ENCODE results near the gene TSHZ2. TPM values are rescaled to one million over a fixed set of nuclear protein-coding genes. Genes with fewer than 3 reads are reported as not detected.

Gene TSHZ2
- polyA plus RNA-seq, 1 donor from 2014 or later: 4.6 TPM

GRCh38 chr20:53085720-53086119 lies 113.6 kb downstream of the TSHZ2 start:
- Histone ChIP-seq H3F3A (ENCODE audit: insufficient read depth, low read length, poor library complexity, severe bottlenecking) (no peaks in the 10 kb centered on the region), H3K79me2 (replicated peaks; ENCODE audit: insufficient read depth, low read length) (no peaks in the 10 kb centered on the region), H2AFZ (ENCODE audit: low read depth, low read length) (no peak overlapping the region), H3K4me3 (ENCODE audit: low read length) (no peak overlapping the region), H3K36me3 (ENCODE audit: insufficient read depth, low read length) (no peaks in the 10 kb centered on the region), H3K9ac (ENCODE audit: low read length) (no peak overlapping the region), H3K27me3 (ENCODE audit: insufficient read depth, low read depth, low read length) (no peaks in the 10 kb centered on the region), H3K4me2 (ENCODE audit: low read length) (no peak overlapping the region), H3K27ac (ENCODE audit: low read length) (no peak overlapping the region), H3K9me3 (ENCODE audit: low read length) (no peaks in the 10 kb centered on the region), H3K9me2 (ENCODE audit: insufficient read depth, low read length) (no peaks in the 10 kb centered on the region), H4K20me1 (ENCODE audit: insufficient read depth) (no peaks in the 10 kb centered on the region)
- TF ChIP-seq RAD21 (conservative IDR thresholded peaks at IDR 0.05) (no peak), EZH2 (IDR thresholded peaks at IDR 0.05; ENCODE audit: borderline replicate concordance, insufficient read depth, low read length, poor library complexity, severe bottlenecking) (no peak), SMC3 (conservative IDR thresholded peaks at IDR 0.05; ENCODE audit: poor library complexity) (no peak), CTCF (IDR thresholded peaks at IDR 0.05; ENCODE audit: poor library complexity, severe bottlenecking) (no peak), EP300 (conservative IDR thresholded peaks at IDR 0.05; ENCODE audit: poor library complexity, severe bottlenecking) (no peak), MXI1 (conservative IDR thresholded peaks at IDR 0.05; ENCODE audit: poor library complexity, severe bottlenecking) (no peak), TAF1 (IDR thresholded peaks at IDR 0.05; ENCODE audit: low read depth) (no peak), POLR2AphosphoS5 (IDR thresholded peaks at IDR 0.05) (no peak)
- TF ChIP-seq, protein P1, sequence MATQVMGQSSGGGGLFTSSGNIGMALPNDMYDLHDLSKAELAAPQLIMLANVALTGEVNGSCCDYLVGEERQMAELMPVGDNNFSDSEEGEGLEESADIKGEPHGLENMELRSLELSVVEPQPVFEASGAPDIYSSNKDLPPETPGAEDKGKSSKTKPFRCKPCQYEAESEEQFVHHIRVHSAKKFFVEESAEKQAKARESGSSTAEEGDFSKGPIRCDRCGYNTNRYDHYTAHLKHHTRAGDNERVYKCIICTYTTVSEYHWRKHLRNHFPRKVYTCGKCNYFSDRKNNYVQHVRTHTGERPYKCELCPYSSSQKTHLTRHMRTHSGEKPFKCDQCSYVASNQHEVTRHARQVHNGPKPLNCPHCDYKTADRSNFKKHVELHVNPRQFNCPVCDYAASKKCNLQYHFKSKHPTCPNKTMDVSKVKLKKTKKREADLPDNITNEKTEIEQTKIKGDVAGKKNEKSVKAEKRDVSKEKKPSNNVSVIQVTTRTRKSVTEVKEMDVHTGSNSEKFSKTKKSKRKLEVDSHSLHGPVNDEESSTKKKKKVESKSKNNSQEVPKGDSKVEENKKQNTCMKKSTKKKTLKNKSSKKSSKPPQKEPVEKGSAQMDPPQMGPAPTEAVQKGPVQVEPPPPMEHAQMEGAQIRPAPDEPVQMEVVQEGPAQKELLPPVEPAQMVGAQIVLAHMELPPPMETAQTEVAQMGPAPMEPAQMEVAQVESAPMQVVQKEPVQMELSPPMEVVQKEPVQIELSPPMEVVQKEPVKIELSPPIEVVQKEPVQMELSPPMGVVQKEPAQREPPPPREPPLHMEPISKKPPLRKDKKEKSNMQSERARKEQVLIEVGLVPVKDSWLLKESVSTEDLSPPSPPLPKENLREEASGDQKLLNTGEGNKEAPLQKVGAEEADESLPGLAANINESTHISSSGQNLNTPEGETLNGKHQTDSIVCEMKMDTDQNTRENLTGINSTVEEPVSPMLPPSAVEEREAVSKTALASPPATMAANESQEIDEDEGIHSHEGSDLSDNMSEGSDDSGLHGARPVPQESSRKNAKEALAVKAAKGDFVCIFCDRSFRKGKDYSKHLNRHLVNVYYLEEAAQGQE (IDR thresholded peaks at IDR 0.05; ENCODE audit: borderline replicate concordance): no peak

- Histone ChIP-seq H3K4me2 (ENCODE audit: low read length) (no peak overlapping the region), H3K79me2 (replicated peaks; ENCODE audit: insufficient read depth, low read length) (no peaks in the 10 kb centered on the region), H3F3A (ENCODE audit: insufficient read depth, low read length, poor library complexity, severe bottlenecking) (no peaks in the 10 kb centered on the region), H3K27ac (ENCODE audit: low read length) (no peak overlapping the region), H3K9me2 (ENCODE audit: insufficient read depth, low read length) (no peaks in the 10 kb centered on the region), H3K9ac (ENCODE audit: low read length) (no peak overlapping the region), H3K4me3 (ENCODE audit: low read length) (no peak overlapping the region), H3K27me3 (ENCODE audit: insufficient read depth, low read depth, low read length) (no peaks in the 10 kb centered on the region), H2AFZ (ENCODE audit: low read depth, low read length) (no peak overlapping the region), H3K36me3 (ENCODE audit: insufficient read depth, low read length) (no peaks in the 10 kb centered on the region), H4K20me1 (ENCODE audit: insufficient read depth) (no peaks in the 10 kb centered on the region), H3K9me3 (ENCODE audit: low read length) (no peaks in the 10 kb centered on the region)
- TF ChIP-seq EP300 (conservative IDR thresholded peaks at IDR 0.05; ENCODE audit: poor library complexity, severe bottlenecking): no peak
- no peak for TF ChIP-seq RAD21 (conservative IDR thresholded peaks at IDR 0.05)
- no peak for TF ChIP-seq EZH2 (IDR thresholded peaks at IDR 0.05; ENCODE audit: borderline replicate concordance, insufficient read depth, low read length, poor library complexity, severe bottlenecking)
- TF ChIP-seq SMC3 (conservative IDR thresholded peaks at IDR 0.05; ENCODE audit: poor library complexity): no peak
Observed at GRCh38 chr20:53087037-53087777, 115.0 kb downstream of the TSHZ2 start.
